GM15510 (cell line): Measurements from ENCODE around the gene FBXW12.

Experiments
- POLR2A ChIP-seq: IDR thresholded peaks from 3 replicates; pipeline ENCODE4 v1.6.1; 2011; ENCODE audit warnings: borderline replicate concordance; ENCODE audit not compliant: insufficient read length; ENCODE audit errors: extremely low read depth

The FBXW12 gene

DNA sequence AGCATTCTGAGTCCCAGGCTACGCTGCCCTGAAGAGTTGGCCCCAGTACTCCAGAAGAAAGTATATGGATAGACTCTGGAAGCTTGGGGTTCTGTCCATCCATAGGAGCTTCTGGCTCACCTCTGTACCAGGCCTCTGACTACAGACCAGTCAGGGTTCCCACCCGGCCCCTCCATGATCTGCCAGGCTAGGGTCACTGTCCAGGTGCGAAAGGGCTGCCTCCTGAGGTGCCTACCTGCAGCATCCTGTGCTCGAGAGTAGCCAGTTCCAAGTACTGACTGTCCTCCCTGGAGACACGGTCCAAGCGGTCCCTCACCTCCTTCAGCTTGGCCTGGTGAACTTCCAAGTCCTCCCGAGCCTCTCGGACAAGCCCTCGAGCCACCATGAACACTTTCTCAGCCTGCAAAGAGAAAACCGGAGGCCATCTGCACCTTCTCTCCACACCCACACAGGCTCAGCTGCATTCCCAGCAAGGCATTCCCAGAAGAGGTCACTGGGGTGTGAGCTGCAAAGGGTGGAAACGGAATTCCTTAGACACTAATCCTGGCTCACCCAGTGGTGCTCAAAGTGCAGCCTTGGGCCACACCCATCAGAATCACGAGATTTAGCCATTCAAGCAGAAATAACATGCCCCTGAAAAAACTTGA lies 61.6 kb downstream of the FBXW12 start:
- no peak for TF ChIP-seq POLR2A

GRCh38 chr3:48434591-48435222 lies 62.7 kb downstream of the FBXW12 start:
- no peak for TF ChIP-seq POLR2A

- TF ChIP-seq POLR2A, result no peak
Observed at GRCh38 chr3:48435223-48435595, 63.2 kb downstream of the FBXW12 start.

DNA sequence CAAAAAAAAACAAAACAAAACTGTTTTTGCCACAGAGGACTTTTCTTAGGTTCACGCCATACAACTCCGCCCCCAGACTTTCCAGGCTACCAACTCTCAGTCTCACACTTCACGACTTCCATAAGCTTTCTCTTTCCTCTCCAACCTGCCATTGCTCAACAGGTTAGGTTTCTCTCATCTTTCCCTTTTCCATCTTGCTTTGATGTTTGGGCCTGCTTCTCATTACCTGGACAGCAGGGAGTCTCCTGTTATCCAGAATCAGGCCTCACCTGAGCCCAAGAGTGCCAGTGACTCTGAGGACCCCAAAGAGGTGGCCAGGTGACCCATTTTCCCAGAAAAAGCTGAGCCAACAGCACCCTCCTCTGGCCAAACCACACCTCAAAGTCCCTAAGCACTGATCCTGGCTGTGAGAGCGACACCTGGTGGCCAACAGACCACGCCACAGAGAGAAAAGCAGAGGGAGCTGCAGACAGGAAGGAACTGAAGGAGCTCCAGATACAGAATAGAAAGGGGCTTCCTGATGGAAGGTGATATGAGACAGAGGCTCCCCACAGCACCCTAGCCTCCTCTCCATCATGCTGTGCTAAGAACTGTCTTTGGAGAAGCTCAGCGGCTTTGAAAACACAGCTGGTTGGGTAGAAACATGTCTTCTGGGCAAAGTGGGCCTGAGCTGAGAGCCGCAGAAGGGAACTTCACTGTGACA lies 63.9 kb downstream of the FBXW12 start:
- TF ChIP-seq POLR2A, result no peak

DNA sequence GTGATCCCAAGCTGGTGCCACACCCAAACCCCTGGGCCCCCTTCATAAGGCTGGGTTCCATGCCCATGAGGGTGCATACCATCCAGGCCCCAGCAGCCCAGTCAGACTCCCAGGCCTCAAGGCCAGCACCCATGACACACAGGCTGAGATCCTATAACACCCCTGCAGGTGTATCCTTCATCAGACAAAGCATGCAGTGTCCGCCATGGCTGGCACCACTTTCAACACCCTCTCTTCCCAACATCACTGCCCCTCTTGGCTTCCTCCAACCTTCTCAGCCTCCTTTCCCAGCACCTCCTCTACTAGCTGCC lies 64.4 kb downstream of the FBXW12 start:
- no peak for TF ChIP-seq POLR2A

DNA sequence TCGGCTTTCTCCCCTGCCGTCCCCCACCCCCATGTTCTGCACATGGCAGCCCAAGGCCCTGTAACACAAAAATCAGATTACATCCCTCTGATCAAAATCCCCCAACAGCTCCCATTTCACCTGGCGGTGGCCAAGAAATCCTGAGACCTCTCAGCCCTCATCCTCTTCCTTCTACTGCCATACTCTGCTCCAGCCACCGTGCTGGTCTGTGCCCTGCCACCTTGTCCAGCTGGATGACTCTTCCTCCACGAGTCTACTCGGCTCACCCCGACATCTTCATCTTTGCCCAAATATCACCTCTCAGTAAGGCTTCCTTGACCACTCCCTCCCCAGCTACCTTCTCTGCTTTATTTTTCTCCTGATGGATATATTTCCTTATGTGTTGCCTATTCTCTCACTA lies 64.8 kb downstream of the FBXW12 start:
- TF ChIP-seq POLR2A, result no peak

DNA sequence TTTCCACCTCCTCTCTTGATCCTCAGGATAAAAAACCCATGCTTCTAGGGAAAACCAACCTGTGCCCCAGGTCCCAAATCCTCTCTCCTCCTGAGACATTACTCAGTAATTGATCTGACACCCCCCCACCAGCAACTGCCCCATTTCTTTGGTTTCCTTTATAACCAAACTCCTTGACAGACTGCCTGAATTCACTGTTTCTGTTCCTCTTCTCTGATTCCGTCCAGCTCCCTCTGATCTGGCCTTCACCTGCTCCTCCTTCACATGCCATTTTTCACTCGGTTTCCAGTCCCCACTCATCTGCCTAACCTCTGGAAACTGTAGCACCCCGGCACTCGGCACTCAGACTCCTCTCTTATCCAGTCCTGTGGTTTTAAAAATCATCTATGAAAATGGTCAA lies 65.8 kb downstream of the FBXW12 start:
- TF ChIP-seq POLR2A, result no peak

GRCh38 chr3:48439820-48440589 lies 68.0 kb downstream of the FBXW12 start, which contains the start of the genes CCDC51 and TMA7:
TSS of gene CCDC51 (minus strand) at chr3:48440119. CDS start at chr3:48435128, 4,991 bp downstream.
TSS of gene TMA7 (plus strand) at chr3:48440257. CDS start at chr3:48440297, 40 bp downstream.
- peak; percentile 77 for TF ChIP-seq POLR2A

DNA sequence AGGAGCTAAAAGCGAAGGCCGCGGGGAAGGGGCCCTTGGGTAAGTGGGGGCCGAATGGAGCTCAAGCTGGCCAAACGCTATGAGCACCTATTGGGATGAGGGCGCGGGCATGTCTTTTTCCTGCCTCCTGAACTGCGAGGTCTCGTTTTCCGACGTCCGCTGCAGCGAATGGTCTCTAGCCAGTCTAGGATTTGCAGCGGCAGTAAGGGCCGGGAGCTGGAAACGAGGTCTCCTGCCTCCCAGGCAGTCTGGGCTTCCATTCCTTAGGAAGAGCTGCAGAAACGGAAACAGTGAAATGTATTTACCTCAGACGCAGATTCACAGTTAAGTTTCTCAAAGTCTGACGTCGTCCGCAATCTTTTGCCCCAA lies 68.6 kb downstream of the FBXW12 start:
- TF ChIP-seq POLR2A, result no peak

DNA sequence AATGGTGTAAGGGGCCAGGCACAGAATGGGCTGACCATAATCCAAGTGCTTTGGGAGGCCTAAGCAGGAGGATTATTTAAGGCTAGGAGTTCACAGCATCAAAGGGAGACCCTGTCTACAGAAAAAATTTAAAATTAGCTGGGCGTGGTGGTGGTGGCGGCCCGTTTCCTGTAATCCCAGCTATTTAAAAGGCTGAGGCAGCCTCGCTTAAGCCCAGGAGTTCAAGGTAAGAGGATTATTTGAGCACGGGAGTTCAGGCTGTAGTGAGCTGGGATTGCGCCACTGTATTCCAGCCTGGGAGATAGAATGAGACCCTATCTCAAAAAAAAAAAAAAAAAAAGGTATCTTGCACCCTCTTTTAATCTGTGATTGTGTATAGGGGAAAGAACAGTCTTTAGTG lies 69.9 kb downstream of the FBXW12 start:
- TF ChIP-seq POLR2A, result no peak
